ENCODE data around the gene LEF1.

- TF ChIP-seq POLR2AphosphoS5 (IDR thresholded peaks at IDR 0.05; ENCODE audit: low read depth, low read length) (no peak), POLR2A (IDR thresholded peaks at IDR 0.05; ENCODE audit: low read depth, low read length) (no peak), TAF1 (IDR thresholded peaks at IDR 0.05; ENCODE audit: low read depth, low read length) (no peak)
These were observed 114.6 kb downstream of the LEF1 start for GRCh38 chr4:108054025-108054638.
